MV-4-11 (cell line): Measurements from ENCODE around the gene KCNK7.

Experiments used
- DNase-seq: peaks from one replicate; lab custom pipeline; 2025; lab: John Stamatoyannopoulos, UW

Gene KCNK7

GRCh38 chr11:65588199-65589054 lies 7.2 kb downstream of the KCNK7 start:
- peak; percentile 88 for DNase-seq

GRCh38 chr11:65586676-65587075 lies 8.9 kb downstream of the KCNK7 start:
- peak; percentile 30 for DNase-seq

- DNase-seq, result no peak
Observed at GRCh38 chr11:65586247-65586630, 9.4 kb downstream of the KCNK7 start.

- no peak for DNase-seq
Observed at GRCh38 chr11:65585396-65586246, 10.0 kb downstream of the KCNK7 start.

GRCh38 chr11:65584723-65585171 lies 10.9 kb downstream of the KCNK7 start:
- no peak for DNase-seq

- DNase-seq, result no peak
Observed at GRCh38 chr11:65584106-65584505, 11.5 kb downstream of the KCNK7 start.

GRCh38 chr11:65583589-65583988 lies 12.0 kb downstream of the KCNK7 start:
- no peak for DNase-seq

- no peak for DNase-seq
Observed at GRCh38 chr11:65581928-65582327, 13.7 kb downstream of the KCNK7 start.

GRCh38 chr11:65580756-65581155 lies 14.8 kb downstream of the KCNK7 start:
- no peak for DNase-seq

GRCh38 chr11:65580031-65580692 lies 15.4 kb downstream of the KCNK7 start:
- DNase-seq, result no peak

- DNase-seq, result no peak
Observed at GRCh38 chr11:65579291-65579690, 16.3 kb downstream of the KCNK7 start.

GRCh38 chr11:65578667-65579066 lies 16.9 kb downstream of the KCNK7 start:
- no peak for DNase-seq

- no peak for DNase-seq
Observed at GRCh38 chr11:65578134-65578533, 17.5 kb downstream of the KCNK7 start.

GRCh38 chr11:65577756-65578109 lies 17.9 kb downstream of the KCNK7 start:
- DNase-seq, result no peak

- peak; percentile 75 for DNase-seq
Observed at GRCh38 chr11:65576867-65577755, 18.5 kb downstream of the KCNK7 start.

- DNase-seq, result no peak
Observed at GRCh38 chr11:65576232-65576866, 19.3 kb downstream of the KCNK7 start.

GRCh38 chr11:65575568-65576231 lies 19.9 kb downstream of the KCNK7 start, which contains the start of gene EHBP1L1:
TSS of gene EHBP1L1 (plus strand) at chr11:65576053. CDS start at chr11:65576303, 250 bp downstream.
- peak; percentile 80 for DNase-seq

GRCh38 chr11:65574811-65575567 lies 20.6 kb downstream of the KCNK7 start:
- DNase-seq, result no peak

GRCh38 chr11:65574109-65574810 lies 21.3 kb downstream of the KCNK7 start:
- DNase-seq, result peak; percentile 97
